Frontal cortex (tissue), 4 donors: ENCODE measurements around the gene SPOCD1. TPM values are rescaled to one million over a fixed set of nuclear protein-coding genes. Genes with fewer than 3 reads are reported as not detected.
"Not testable (repeated sequence)": the region's sequence is repeated elsewhere in the genome, so short reads cannot be mapped to it uniquely, and the experiment has no call there.

Source experiments
- DNase-seq, 2 donors: peaks; one replicate each; pipeline ENCODE4 v3.0.0; 2012; ENCODE audit warnings: low spot score in 2 of 2
- FAIRE-seq: peaks from 2 replicates; lab custom pipeline; 2012; peaks lifted over from hg19 to GRCh38; lab: Jason Lieb, UNC
- total RNA-seq: library from RNA; depleted of rRNA; stranded (reverse); fragments of >200 nt; gene quantifications from one replicate; pipeline ENCODE4 v1.2.3, GENCODE V29; 2014
- donor health status: control.
- donor health status: control.
- donor health status: control.

The SPOCD1 gene
- total RNA-seq, 1 donor from 2014 or later: under 0.01 TPM

GRCh38 chr1:31830511-31830910 lies 14.7 kb upstream of the SPOCD1 start:
- DNase-seq: no peak
- FAIRE-seq: no peak

GRCh38 chr1:31830065-31830464 lies 14.2 kb upstream of the SPOCD1 start:
- no peak for FAIRE-seq

GRCh38 chr1:31828926-31829690 lies 13.3 kb upstream of the SPOCD1 start:
- FAIRE-seq (no peak), DNase-seq (no peak)

More at GRCh38 chr1:31830065-31830464, 14.2 kb upstream of the SPOCD1 start:
- no peak for DNase-seq

- DNase-seq (no peak), FAIRE-seq (no peak)
These were observed 12.5 kb upstream of the SPOCD1 start for GRCh38 chr1:31828341-31828740.

DNA sequence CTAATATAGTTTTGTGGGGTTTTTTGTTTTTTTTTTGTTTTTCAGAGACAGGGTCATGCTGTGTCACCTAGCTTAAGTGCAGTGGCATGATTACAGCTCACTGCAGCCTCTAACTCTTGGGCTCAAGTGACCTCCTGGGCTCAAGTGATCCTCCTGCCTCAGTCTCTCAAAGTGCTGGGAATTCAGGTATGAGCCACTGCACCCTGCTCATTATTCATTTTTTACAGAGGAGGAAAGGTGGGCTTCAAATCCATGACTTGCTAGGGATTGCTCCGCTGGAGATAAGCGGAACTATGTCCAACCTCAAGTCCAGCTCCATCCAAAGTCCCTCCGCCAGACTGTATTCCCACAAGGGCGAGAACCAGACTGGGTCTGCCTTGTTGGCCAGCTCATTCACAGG lies 8.0 kb upstream of the SPOCD1 start:
- FAIRE-seq (no peak), DNase-seq (no peak)

DNA sequence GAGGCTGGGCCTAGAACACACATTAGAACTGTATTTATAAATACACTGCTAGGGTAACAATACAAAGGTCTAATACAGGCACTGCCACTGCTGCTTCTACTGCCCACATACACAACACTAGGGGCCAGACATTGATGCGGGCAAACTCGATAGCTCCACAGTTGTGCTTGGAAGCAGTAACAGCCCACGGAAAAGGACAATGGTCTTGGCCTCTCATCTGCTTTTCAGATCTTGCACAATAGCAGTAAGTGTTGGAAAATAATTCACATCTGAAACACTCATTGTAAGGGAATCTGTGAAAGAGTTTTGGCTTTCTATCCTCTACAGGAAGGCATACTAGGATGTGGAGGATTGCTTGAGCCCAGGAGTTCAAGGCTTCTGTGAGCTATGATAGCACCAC lies 6.9 kb upstream of the SPOCD1 start:
- no peak for DNase-seq
- peak; percentile 77 for FAIRE-seq

- not testable (repeated sequence) for DNase-seq, FAIRE-seq
These were observed 4.4 kb upstream of the SPOCD1 start for GRCh38 chr1:31820196-31820595.

- no peak for DNase-seq
- FAIRE-seq: no peak
These were observed 2.4 kb upstream of the SPOCD1 start for GRCh38 chr1:31818206-31818605.

DNA sequence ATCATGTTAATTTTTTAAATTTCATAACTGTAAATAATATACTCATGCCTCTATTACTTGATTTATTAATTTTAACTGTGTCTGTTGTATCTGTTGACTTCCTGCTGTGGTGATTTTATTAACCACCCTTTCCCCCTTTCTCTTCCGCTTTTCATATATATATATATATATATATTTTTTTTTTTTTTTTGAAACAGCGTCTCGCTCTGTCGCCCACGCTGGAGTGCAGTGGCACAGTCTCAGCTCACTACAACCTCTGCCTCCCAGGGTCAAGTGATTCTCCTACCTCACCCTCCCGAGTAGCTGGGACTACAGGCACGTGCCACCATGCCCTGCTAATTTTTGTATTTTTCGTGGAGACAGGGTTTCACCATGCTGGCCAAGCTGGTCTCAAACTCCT lies 1.1 kb upstream of the SPOCD1 start:
- FAIRE-seq, DNase-seq: not testable (repeated sequence)

- not testable (repeated sequence) for FAIRE-seq, DNase-seq
These were observed 679 bp upstream of the SPOCD1 start for GRCh38 chr1:31816501-31816900.

GRCh38 chr1:31815307-31815645 lies 546 bp downstream of the SPOCD1 start:
- FAIRE-seq: no peak
- DNase-seq: no peak

DNA sequence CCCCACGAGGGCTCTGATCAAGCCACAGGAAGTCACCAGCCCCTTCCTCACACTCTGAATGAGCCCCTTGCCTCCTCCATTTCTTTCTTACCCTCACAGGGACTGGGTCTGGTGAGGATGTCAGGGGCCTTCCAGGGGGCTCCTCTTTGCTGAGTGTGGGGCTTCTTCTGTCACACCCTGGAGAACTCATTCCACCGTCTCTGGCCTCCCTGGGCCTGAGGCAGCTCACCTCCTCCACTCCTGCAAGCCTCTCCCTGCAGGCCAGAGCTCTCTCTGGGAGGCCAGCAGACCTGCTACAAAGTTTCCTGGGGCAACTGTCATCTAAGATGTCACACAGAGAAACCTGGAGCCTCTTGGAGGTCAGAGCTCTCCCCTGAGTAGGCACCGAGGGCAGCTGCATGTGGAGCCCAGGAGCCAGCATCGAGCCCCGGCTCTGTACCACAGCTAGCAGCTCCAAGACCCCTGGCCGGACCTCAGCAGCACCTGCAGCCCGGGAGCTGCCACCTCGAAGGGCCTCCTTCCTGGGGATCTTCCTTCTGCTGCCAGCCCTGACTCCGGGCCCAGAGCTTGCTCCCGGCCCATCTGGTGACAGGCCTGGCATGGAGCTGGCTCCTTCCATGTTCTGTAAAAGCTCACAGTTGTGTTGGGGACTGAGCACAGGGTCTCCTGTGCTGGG lies 1.1 kb downstream of the SPOCD1 start:
- FAIRE-seq (no peak), DNase-seq (no peak)

DNA sequence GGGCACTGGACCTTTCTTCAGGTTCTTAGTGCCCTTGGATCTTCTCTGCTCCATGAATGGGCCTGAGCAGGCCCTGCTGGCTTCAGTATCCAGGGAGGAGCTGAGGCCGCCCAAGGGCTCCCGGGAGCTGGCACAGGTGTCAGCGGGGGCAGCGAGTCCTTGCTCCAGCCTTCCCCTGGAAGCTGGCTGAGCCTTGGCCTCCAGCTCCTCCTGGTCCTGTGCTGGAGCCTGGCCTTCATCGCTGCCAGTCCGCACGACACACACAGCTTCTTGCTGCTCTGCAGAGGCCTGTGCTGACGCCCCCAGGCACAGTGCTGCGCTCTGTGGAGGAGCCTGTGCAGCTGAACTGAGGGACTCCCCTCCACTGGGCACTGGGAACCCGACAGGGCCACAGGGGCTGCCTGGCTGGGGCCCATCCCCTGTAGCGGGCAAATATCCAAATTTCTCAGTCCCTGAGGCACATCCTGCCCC lies 1.7 kb downstream of the SPOCD1 start:
- DNase-seq (no peak), FAIRE-seq (no peak)

GRCh38 chr1:31812158-31812829 lies 3.5 kb downstream of the SPOCD1 start:
- no peak for DNase-seq
- no peak for FAIRE-seq

GRCh38 chr1:31811605-31812004 lies 4.2 kb downstream of the SPOCD1 start:
- peak; percentile 77 to 79 for DNase-seq
- no peak for FAIRE-seq

- DNase-seq (no peak), FAIRE-seq (no peak)
These were observed 6.1 kb downstream of the SPOCD1 start for GRCh38 chr1:31809698-31810097.

GRCh38 chr1:31807273-31808048 lies 8.4 kb downstream of the SPOCD1 start:
- FAIRE-seq (no peak), DNase-seq (no peak)

- FAIRE-seq (no peak), DNase-seq (no peak)
These were observed 10.5 kb downstream of the SPOCD1 start for GRCh38 chr1:31805318-31805717.

DNA sequence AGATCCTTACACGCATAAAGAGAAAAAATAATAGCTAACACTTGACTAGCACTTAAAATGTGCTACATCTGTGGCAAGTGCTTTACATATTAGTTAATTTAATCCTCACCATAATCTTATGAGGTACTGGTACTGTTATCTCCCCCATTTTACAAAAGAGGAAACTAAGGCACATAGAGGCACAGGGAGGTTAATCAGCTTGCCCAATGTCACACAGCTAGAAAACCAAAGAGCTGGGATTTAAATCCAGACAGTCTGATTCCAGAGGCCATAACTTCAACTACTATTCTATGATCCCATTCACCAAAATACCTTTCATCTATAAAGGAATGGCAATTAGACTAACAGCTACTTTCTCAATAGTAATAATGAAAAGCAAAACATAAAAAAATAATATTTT lies 11.7 kb downstream of the SPOCD1 start:
- DNase-seq: no peak
- peak; percentile 8 for FAIRE-seq

DNA sequence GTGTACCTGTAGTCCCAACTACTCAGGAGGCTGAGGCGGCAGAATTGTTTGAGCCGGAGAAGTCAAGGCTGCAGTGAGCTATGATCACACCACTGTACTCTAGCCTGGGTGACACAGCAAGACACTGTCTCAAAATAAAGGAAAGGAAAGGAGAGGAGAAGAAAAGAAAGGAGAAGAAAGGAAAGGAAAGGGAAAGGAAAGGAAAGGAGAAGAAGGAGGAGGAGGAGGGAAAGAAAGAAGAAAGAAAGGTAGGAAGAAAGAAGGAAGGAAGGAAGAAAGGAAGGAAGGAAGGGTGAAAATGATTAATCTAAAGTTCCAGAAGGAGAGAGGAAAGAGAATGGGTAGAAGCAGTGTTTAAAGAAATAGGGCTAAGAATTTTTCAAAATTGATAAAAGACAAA lies 12.2 kb downstream of the SPOCD1 start:
- FAIRE-seq (no peak), DNase-seq (no peak)
